Caco-2 (cell line): ENCODE data around the gene COL27A1. TPM values are rescaled to one million over a fixed set of nuclear protein-coding genes. Genes with fewer than 3 reads are reported as not detected.

Source experiments
- BruUV-seq: library from RNA; stranded (reverse); fragments of 400-500 nt; replicated peaks from 2 replicates; lab custom pipeline; 2021; lab: Mats Ljungman, UMichigan
- CTCF ChIA-PET: fragments of 300-600 bp; sonication (Branson Sonifier 250); formaldehyde crosslinking; loops from one replicate; lab custom pipeline; 2022; ENCODE audit warnings: antibody characterized with exemption; lab: Charles Lee
- POLR2A ChIA-PET: fragments of 300-600 bp; sonication (Branson Sonifier 250); formaldehyde crosslinking; loops from one replicate; lab custom pipeline; 2022; ENCODE audit warnings: antibody characterized with exemption; lab: Charles Lee
- DNase-seq, 2 experiments: peaks; one replicate each; pipeline versions ENCODE4 v3.0.0 to v3.0.0-alpha.2; 2020 to 2022
- H3K27me3 ChIP-seq: replicated peaks from 2 replicates; pipeline ENCODE4 v1.6.0; 2011; ENCODE audit warnings: low read length; ENCODE audit not compliant: control insufficient read depth, insufficient read depth
- H3K36me3 ChIP-seq: 2 replicates; pipeline ENCODE4 v1.5.1; 2011; ENCODE audit warnings: low read length; ENCODE audit not compliant: control insufficient read depth, insufficient read depth
- H3K4me1 ChIP-seq: fragments of 250-450 bp; sonication (Bioruptor Pico); 2 replicates; pipeline ENCODE4 v1.5.1; 2020; ENCODE audit warnings: mild to moderate bottlenecking
- H3K4me3 ChIP-seq: 2 replicates; pipeline ENCODE4 v1.5.1; 2011; ENCODE audit warnings: low read depth, mild to moderate bottlenecking, control low read depth, low read length
- H3K9me3 ChIP-seq: fragments of 250-450 bp; sonication (Bioruptor Pico); 2 replicates; pipeline ENCODE4 v1.5.1; 2020; ENCODE audit warnings: mild to moderate bottlenecking, moderate library complexity
- H3K27ac Mint-ChIP-seq: one replicate; pipeline ENCODE4 v1.8.0; 2022; ENCODE audit warnings: mixed read lengths; ENCODE audit not compliant: unreplicated experiment
- H3K27me3 Mint-ChIP-seq: one replicate; pipeline ENCODE4 v1.8.0; 2022; ENCODE audit warnings: mixed read lengths; ENCODE audit not compliant: insufficient read depth, unreplicated experiment
- H3K36me3 Mint-ChIP-seq: one replicate; pipeline ENCODE4 v1.8.0; 2022; ENCODE audit warnings: mild to moderate bottlenecking, mixed read lengths; ENCODE audit not compliant: insufficient read depth, unreplicated experiment
- H3K4me1 Mint-ChIP-seq: one replicate; pipeline ENCODE4 v1.8.0; 2022; ENCODE audit warnings: low read depth, mixed read lengths; ENCODE audit not compliant: unreplicated experiment
- H3K4me3 Mint-ChIP-seq: one replicate; pipeline ENCODE4 v1.8.0; 2022; ENCODE audit warnings: mild to moderate bottlenecking, moderate library complexity, mixed read lengths; ENCODE audit not compliant: unreplicated experiment
- H3K9me3 Mint-ChIP-seq: one replicate; pipeline ENCODE4 v1.8.0; 2022; ENCODE audit warnings: mixed read lengths; ENCODE audit not compliant: unreplicated experiment
- CTCF ChIP-seq, 2 experiments: fragments of 200-600 bp in 1 of 2; IDR thresholded peaks; 1 replicate in 1 of 2; 2 replicates in 1 of 2; pipeline versions ENCODE4 v1.5.1 to v1.8.0; 2011 to 2022; ENCODE audit warnings: antibody characterized with exemption in 1 of 2, control low read depth in 1 of 2, inconsistent platforms in 1 of 2, low read depth in 1 of 2, low read length in 1 of 2, mild to moderate bottlenecking in 1 of 2, moderate library complexity in 1 of 2; ENCODE audit not compliant: insufficient read depth in 1 of 2, severe bottlenecking in 1 of 2, unreplicated experiment in 1 of 2
- intact Hi-C: fragments of 100-400 bp; cut with micrococcal nuclease; formaldehyde crosslinking; loops from one replicate; pipeline ENCODE4 v1.10.0; 2022; ENCODE audit not compliant: unreplicated experiment
- total RNA-seq: library from RNA; stranded (reverse); gene quantifications from 2 replicates; pipeline ENCODE4 v1.2.3, GENCODE V29; 2022

The COL27A1 gene
- total RNA-seq, 1 experiment from 2014 or later, result 31.1 TPM

- no peak overlapping the region for H3K27ac Mint-ChIP-seq
- H3K36me3 Mint-ChIP-seq, result peaks cover 6% of the 10 kb centered on the region
- no TSS peak for BruUV-seq
- H3K4me3 Mint-ChIP-seq, result no peak overlapping the region
- ChIA-PET CTCF (no interaction called here), POLR2A (no interaction called here)
- H3K27me3 Mint-ChIP-seq, result no peaks in the 10 kb centered on the region
- no peak for TF ChIP-seq CTCF (IDR thresholded peaks at IDR 0.05; ENCODE audit: insufficient read depth in 1 of 2, low read depth in 1 of 2, low read length in 1 of 2, severe bottlenecking in 1 of 2, unreplicated experiment in 1 of 2)
- Histone ChIP-seq H3K4me3 (no peak overlapping the region), H3K36me3 (no peaks in the 10 kb centered on the region), H3K9me3 (no peaks in the 10 kb centered on the region), H3K27me3 (no peaks in the 10 kb centered on the region), H3K4me1 (peaks cover 9% of the 10 kb centered on the region)
- no peaks in the 10 kb centered on the region for H3K9me3 Mint-ChIP-seq
- no peak for DNase-seq
- no peaks in the 10 kb centered on the region for H3K4me1 Mint-ChIP-seq
- intact Hi-C loops, result no loop called here
Observed at GRCh38 chr9:114165407-114166102, 10.2 kb downstream of the COL27A1 start.

- Mint-ChIP-seq H3K4me1 (no peaks in the 10 kb centered on the region), H3K27me3 (no peaks in the 10 kb centered on the region), H3K9me3 (no peaks in the 10 kb centered on the region), H3K4me3 (no peak overlapping the region), H3K36me3 (peaks cover 6% of the 10 kb centered on the region), H3K27ac (no peak overlapping the region)
- intact Hi-C loops, result no loop called here
- peaks cover 9% of the 10 kb centered on the region for H3K4me1 ChIP-seq
- H3K36me3 ChIP-seq, result no peaks in the 10 kb centered on the region
- ChIA-PET CTCF (no interaction called here), POLR2A (no interaction called here)
- H3K4me3 ChIP-seq, result no peak overlapping the region
- H3K9me3 ChIP-seq, result no peaks in the 10 kb centered on the region
- BruUV-seq, result no TSS peak
- H3K27me3 ChIP-seq, result no peaks in the 10 kb centered on the region
- TF ChIP-seq CTCF (IDR thresholded peaks at IDR 0.05; ENCODE audit: insufficient read depth in 1 of 2, low read depth in 1 of 2, low read length in 1 of 2, severe bottlenecking in 1 of 2, unreplicated experiment in 1 of 2), result no peak
- DNase-seq, result no peak
Observed at GRCh38 chr9:114166103-114166470, 10.8 kb downstream of the COL27A1 start.

- Histone ChIP-seq H3K4me3 (no peak overlapping the region), H3K4me1 (peaks cover 9% of the 10 kb centered on the region), H3K9me3 (no peaks in the 10 kb centered on the region), H3K27me3 (no peaks in the 10 kb centered on the region), H3K36me3 (no peaks in the 10 kb centered on the region)
- Mint-ChIP-seq H3K27me3 (no peaks in the 10 kb centered on the region), H3K27ac (no peak overlapping the region), H3K9me3 (no peaks in the 10 kb centered on the region), H3K4me1 (no peaks in the 10 kb centered on the region), H3K36me3 (peaks cover 6% of the 10 kb centered on the region), H3K4me3 (no peak overlapping the region)
- ChIA-PET CTCF (no interaction called here), POLR2A (no interaction called here)
- TF ChIP-seq CTCF (IDR thresholded peaks at IDR 0.05; ENCODE audit: insufficient read depth in 1 of 2, low read depth in 1 of 2, low read length in 1 of 2, severe bottlenecking in 1 of 2, unreplicated experiment in 1 of 2), result no peak
- intact Hi-C loops, result no loop called here
- no peak for DNase-seq
- no TSS peak for BruUV-seq
Observed at GRCh38 chr9:114166614-114167572, 11.6 kb downstream of the COL27A1 start.
